ENCODE data around the gene COL25A1.
"Not testable (repeated sequence)": the region's sequence is repeated elsewhere in the genome, so short reads cannot be mapped to it uniquely, and the experiment has no call there.

Gene COL25A1

GRCh38 chr4:109121561-109121960 is 180.9 kb downstream of the COL25A1 start:
- no peak for DNase-seq

- DNase-seq, result no peak
Measured at GRCh38 chr4:109119852-109120251, 182.6 kb downstream of the COL25A1 start.

GRCh38 chr4:109118635-109119034 is 183.8 kb downstream of the COL25A1 start:
- no peak for DNase-seq

- no peak for DNase-seq
Measured at GRCh38 chr4:109114501-109114900, 188.0 kb downstream of the COL25A1 start.

GRCh38 chr4:109113521-109113920 is 188.9 kb downstream of the COL25A1 start:
- DNase-seq, result no peak

GRCh38 chr4:109111031-109111430 is 191.4 kb downstream of the COL25A1 start:
- DNase-seq, result no peak

GRCh38 chr4:109108215-109108614 is 194.2 kb downstream of the COL25A1 start:
- not testable (repeated sequence) for DNase-seq

- DNase-seq, result no peak
Measured at GRCh38 chr4:109094056-109094455, 208.4 kb downstream of the COL25A1 start.

GRCh38 chr4:109091727-109092409 is 210.6 kb downstream of the COL25A1 start:
- DNase-seq, result no peak

- no peak for DNase-seq
Measured at GRCh38 chr4:109083911-109084310, 218.5 kb downstream of the COL25A1 start.

- no peak for DNase-seq
Measured at GRCh38 chr4:109079731-109080130, 222.7 kb downstream of the COL25A1 start.

- no peak for DNase-seq
Measured at GRCh38 chr4:109079201-109079600, 223.3 kb downstream of the COL25A1 start.

GRCh38 chr4:109078724-109079123 is 223.7 kb downstream of the COL25A1 start:
- no peak for DNase-seq

GRCh38 chr4:109077505-109077904 is 225.0 kb downstream of the COL25A1 start:
- DNase-seq, result no peak

GRCh38 chr4:109076709-109077108 is 225.7 kb downstream of the COL25A1 start:
- not testable (repeated sequence) for DNase-seq

GRCh38 chr4:109075621-109076020 is 226.8 kb downstream of the COL25A1 start:
- DNase-seq, result no peak

- no peak for DNase-seq
Measured at GRCh38 chr4:109072595-109072994, 229.9 kb downstream of the COL25A1 start.

- not testable (repeated sequence) for DNase-seq
Measured at GRCh38 chr4:109070677-109071076, 231.8 kb downstream of the COL25A1 start.

- no peak for DNase-seq
Measured at GRCh38 chr4:109067508-109068235, 234.8 kb downstream of the COL25A1 start.

GRCh38 chr4:109065006-109065405 is 237.5 kb downstream of the COL25A1 start:
- DNase-seq, result no peak

- no peak for DNase-seq
Measured at GRCh38 chr4:109053257-109053656, 249.2 kb downstream of the COL25A1 start.

- DNase-seq, result no peak
Measured at GRCh38 chr4:109052821-109053220, 249.6 kb downstream of the COL25A1 start.

- no peak for DNase-seq
Measured at GRCh38 chr4:109051054-109051453, 251.4 kb downstream of the COL25A1 start.

GRCh38 chr4:109049926-109050325 is 252.5 kb downstream of the COL25A1 start:
- DNase-seq, result no peak
